AG04450 (cell line): ENCODE measurements around the gene FARS2. TPM values are rescaled to one million over a fixed set of nuclear protein-coding genes. Genes with fewer than 3 reads are reported as not detected.

Experiments
- CTCF ChIA-PET: fragments of 300-600, 350-600 bp; formaldehyde crosslinking; extraction: SDS; loops from one replicate; lab custom pipeline; 2022; ENCODE audit warnings: antibody characterized with exemption, inconsistent platforms; lab: Charles Lee
- POLR2A ChIA-PET: fragments of 350-600 bp; formaldehyde crosslinking; extraction: SDS; loops from one replicate; lab custom pipeline; 2021; ENCODE audit warnings: antibody characterized with exemption, inconsistent platforms; lab: Yijun Ruan, JAX
- DNase-seq: peaks from one replicate; pipeline ENCODE4 v3.0.0-alpha.2; 2011; ENCODE audit warnings: low read depth, low spot score
- H3K27ac ChIP-seq: one replicate; pipeline ENCODE4 v1.5.1; 2012; ENCODE audit warnings: low read depth, low read length, control low read depth
- H3K27me3 ChIP-seq: one replicate; pipeline ENCODE4 v1.6.0; 2012; ENCODE audit warnings: low read length; ENCODE audit not compliant: control insufficient read depth, insufficient read depth
- H3K4me3 ChIP-seq: 2 replicates; pipeline ENCODE4 v1.5.1; 2011; ENCODE audit warnings: mild to moderate bottlenecking, low read depth, low read length, control low read depth
- H3K9me3 ChIP-seq: 2 replicates; pipeline ENCODE4 v1.5.1; 2012; ENCODE audit warnings: low read length; ENCODE audit not compliant: control insufficient read depth, insufficient read depth
- CTCF ChIP-seq: IDR thresholded peaks from 2 replicates; pipeline ENCODE4 v1.5.1; 2011; ENCODE audit warnings: low read depth, low read length, control low read depth, inconsistent platforms
- polyA plus RNA-seq: library from polyadenylated mRNA; depleted of rRNA; stranded (reverse); fragments of >200 nt; gene quantifications from 2 replicates; pipeline ENCODE4 v1.2.3, GENCODE V29; 2011

FARS2 gene
- polyA plus RNA-seq, 1 experiment: 14.0 TPM

GRCh38 chr6:5466281-5467136, 205.2 kb downstream of the FARS2 start:
- no peak overlapping the region for H3K4me3 ChIP-seq

DNA sequence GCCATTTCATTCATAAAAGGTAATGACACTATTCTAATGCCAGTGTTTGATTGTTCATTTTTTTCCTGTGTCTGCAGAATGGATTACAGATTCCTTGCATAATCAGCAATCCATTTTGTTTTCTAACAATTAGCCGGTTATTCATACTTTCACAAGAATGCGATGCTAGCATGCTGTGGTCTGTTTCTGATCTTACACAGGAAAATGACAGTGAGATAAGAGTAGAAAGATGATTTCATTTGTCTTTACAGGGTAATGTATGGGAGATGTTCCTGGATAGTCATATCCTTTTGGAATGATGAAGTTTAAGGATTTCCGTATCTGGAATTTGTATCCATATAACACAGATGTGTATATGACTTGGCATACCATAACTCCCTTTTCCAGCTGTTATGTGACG, 207.3 kb downstream of the FARS2 start:
- CTCF ChIA-PET: interaction anchor here (0.6 to 0.7 kb wide), 2 partner anchors 1079 to 1193 kb away, joined by 4 to 5 read pairs; no protein-coding TSS in a partner anchor
- POLR2A ChIA-PET: interaction anchor here (0.7 kb wide), 1 partner anchor 227 kb away, joined by 3 read pairs; no protein-coding TSS in a partner anchor
- DNase-seq: no peak
- Histone ChIP-seq H3K27me3 (no peaks in the 10 kb centered on the region), H3K9me3 (no peaks in the 10 kb centered on the region), H3K27ac (no peak overlapping the region), H3K4me3 (no peak overlapping the region)
- TF ChIP-seq CTCF: no peak

More at GRCh38 chr6:5466281-5467136, 205.2 kb downstream of the FARS2 start:
- Histone ChIP-seq H3K27ac (no peak overlapping the region), H3K27me3 (no peaks in the 10 kb centered on the region), H3K9me3 (no peaks in the 10 kb centered on the region)
- DNase-seq: peak; percentile 26
- ChIA-PET POLR2A (no interaction called here), CTCF (interaction anchor here (1.3 to 1.8 kb wide), 2 partner anchors 10 to 323 kb away, joined by 3 to 10 read pairs; no protein-coding TSS in a partner anchor)
- no peak for TF ChIP-seq CTCF

GRCh38 chr6:5469101-5469846, 208.0 kb downstream of the FARS2 start:
- no peak for TF ChIP-seq CTCF
- Histone ChIP-seq H3K27me3 (no peaks in the 10 kb centered on the region), H3K9me3 (no peaks in the 10 kb centered on the region), H3K27ac (no peak overlapping the region), H3K4me3 (no peak overlapping the region)
- ChIA-PET POLR2A (no interaction called here), CTCF (interaction anchor here (0.6 to 2.9 kb wide), 5 partner anchors 13 to 1194 kb away, joined by 4 to 48 read pairs (median 5); no protein-coding TSS in a partner anchor)
- no peak for DNase-seq

- ChIA-PET CTCF (interaction anchor here (0.6 to 2.9 kb wide), 66 partner anchors 8 to 1077 kb away, joined by 3 to 48 read pairs (median 4); no protein-coding TSS in a partner anchor), POLR2A (interaction anchor here (0.9 kb wide), 1 partner anchor 135 kb away, joined by 3 read pairs; no protein-coding TSS in a partner anchor)
- DNase-seq: peak; percentile 29
- H3K4me3 ChIP-seq: no peak overlapping the region
- TF ChIP-seq CTCF: peak; percentile 94
- no peaks in the 10 kb centered on the region for H3K9me3 ChIP-seq
- H3K27me3 ChIP-seq: no peaks in the 10 kb centered on the region
- no peak overlapping the region for H3K27ac ChIP-seq
Observed at GRCh38 chr6:5471044-5471443, 209.7 kb downstream of the FARS2 start.
